Measurements from ENCODE around the gene H2BW2. TPM values are rescaled to one million over a fixed set of nuclear protein-coding genes. Genes with fewer than 3 reads are reported as not detected.
"Not testable (repeated sequence)": the region's sequence is repeated elsewhere in the genome, so short reads cannot be mapped to it uniquely, and the experiment has no call there.

Gene H2BW2
- total and polyA plus RNA-seq, 8 donors: 1.1 to 2.0 (median 1.4) TPM; not detected in 2

DNA sequence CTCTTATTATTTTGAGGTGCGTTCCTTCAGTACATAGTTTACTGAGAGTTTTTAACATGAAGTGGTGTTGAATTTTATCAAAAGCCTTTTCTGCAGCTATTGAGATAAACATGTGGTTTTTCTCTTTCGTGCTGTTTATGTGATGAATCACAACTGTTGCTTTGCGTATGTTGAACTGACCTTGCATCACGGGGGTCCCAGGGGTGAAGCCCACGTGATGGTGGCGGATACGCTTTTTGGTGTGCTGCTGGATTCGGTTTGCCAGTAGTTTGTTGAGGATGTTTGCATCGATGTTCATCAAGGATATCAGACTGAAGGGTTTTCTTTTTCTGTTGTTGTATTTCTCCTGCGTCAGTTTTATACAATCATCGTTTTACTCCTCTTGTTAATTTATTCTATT, 21.6 kb upstream of the H2BW2 start:
- H3K36me3 ChIP-seq: no peaks in the 10 kb centered on the region
- intact Hi-C loops (cut with DNase I): no loop called here
- TF ChIP-seq CTCF (IDR thresholded peaks at IDR 0.05): no peak
- ATAC-seq: no peak
- H3K27ac ChIP-seq: no peak overlapping the region
- H3K27me3 ChIP-seq: no peaks in the 10 kb centered on the region
- no peak overlapping the region for H3K4me3 ChIP-seq
- no peaks in the 10 kb centered on the region for H3K9me3 ChIP-seq
- no peaks in the 10 kb centered on the region for H3K4me1 ChIP-seq
- DNase-seq: no peak

DNA sequence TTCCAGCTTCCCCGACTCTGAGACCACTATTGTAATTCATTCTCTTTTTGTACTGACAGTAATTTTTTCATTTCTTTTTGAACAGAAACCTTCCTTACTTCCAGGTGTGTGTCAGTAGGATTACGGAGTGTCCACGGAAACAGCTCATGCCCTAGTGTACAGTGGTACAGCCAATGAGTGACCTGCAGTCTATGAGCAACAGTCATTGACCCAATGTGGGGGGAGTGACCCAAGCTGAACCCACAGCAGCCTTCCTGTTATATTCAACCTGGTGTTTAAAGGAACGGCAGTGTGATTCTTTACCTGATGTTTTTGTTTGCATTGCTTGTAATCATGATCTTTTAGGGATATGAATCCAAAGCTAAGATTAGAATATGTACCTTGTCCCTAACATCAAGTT, 1.2 kb downstream of the H2BW2 start:
- Histone ChIP-seq H3K27me3 (no peaks in the 10 kb centered on the region), H3K4me3 (no peak overlapping the region), H3K4me1 (no peaks in the 10 kb centered on the region), H3K36me3 (no peaks in the 10 kb centered on the region), H3K27ac (no peak overlapping the region), H3K9me3 (no peaks in the 10 kb centered on the region)
- TF ChIP-seq CTCF (IDR thresholded peaks at IDR 0.05): no peak
- ATAC-seq (no peak), DNase-seq (no peak)
- intact Hi-C loops (cut with DNase I): no loop called here

DNA sequence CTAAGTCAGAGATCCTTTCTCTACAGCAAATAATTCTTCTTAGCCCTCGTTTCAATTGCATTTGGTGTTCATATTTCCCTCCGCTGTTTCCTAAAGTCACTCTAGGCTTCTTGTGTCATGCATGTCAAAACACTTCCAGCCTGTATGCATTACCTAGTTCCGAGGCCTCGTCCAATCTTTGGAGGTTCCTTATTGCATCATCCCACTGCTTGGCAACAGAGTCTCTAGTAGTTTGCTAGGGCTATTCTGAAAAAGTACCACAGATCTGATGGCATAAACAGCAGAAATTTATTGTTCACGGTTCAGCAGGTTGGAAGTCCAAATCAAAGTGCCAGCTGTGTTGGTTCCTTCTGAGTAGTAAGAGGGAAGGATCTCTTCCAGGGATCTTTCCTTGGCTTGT, 5.9 kb downstream of the H2BW2 start:
- ATAC-seq: no peak
- no peak for TF ChIP-seq CTCF (IDR thresholded peaks at IDR 0.05)
- Histone ChIP-seq H3K27me3 (no peaks in the 10 kb centered on the region), H3K27ac (no peak overlapping the region), H3K9me3 (no peaks in the 10 kb centered on the region), H3K36me3 (no peaks in the 10 kb centered on the region), H3K4me3 (no peak overlapping the region), H3K4me1 (no peaks in the 10 kb centered on the region)
- intact Hi-C loops (cut with DNase I): no loop called here
- DNase-seq: no peak

- ATAC-seq (no peak), DNase-seq (no peak)
- Histone ChIP-seq H3K27ac (no peak overlapping the region), H3K27me3 (no peaks in the 10 kb centered on the region), H3K9me3 (no peaks in the 10 kb centered on the region), H3K4me3 (no peak overlapping the region), H3K36me3 (no peaks in the 10 kb centered on the region), H3K4me1 (no peaks in the 10 kb centered on the region)
- intact Hi-C loops (cut with DNase I): no loop called here
- no peak for TF ChIP-seq CTCF (IDR thresholded peaks at IDR 0.05)
Measured at GRCh38 chrX:104047171-104047570, 7.4 kb downstream of the H2BW2 start.

GRCh38 chrX:104054956-104055355, 15.2 kb downstream of the H2BW2 start:
- H3K27me3 ChIP-seq; H3K27ac ChIP-seq; H3K36me3 ChIP-seq; H3K4me1 ChIP-seq; intact Hi-C loops (cut with DNase I); DNase-seq; H3K4me3 ChIP-seq; H3K9me3 ChIP-seq: not testable (repeated sequence)
- peak; percentile 51 for ATAC-seq

GRCh38 chrX:104062636-104063035, 22.9 kb downstream of the H2BW2 start:
- H3K27me3 ChIP-seq; intact Hi-C loops (cut with DNase I); H3K9me3 ChIP-seq; ATAC-seq; DNase-seq; H3K4me1 ChIP-seq; H3K4me3 ChIP-seq; H3K36me3 ChIP-seq; H3K27ac ChIP-seq: not testable (repeated sequence)

- DNase-seq; intact Hi-C loops (cut with DNase I): not testable (repeated sequence)
- ATAC-seq: peak; percentile 98
Measured at GRCh38 chrX:104075778-104076445, 36.2 kb downstream of the H2BW2 start, which contains the start of gene TMSB15C. TSS of gene TMSB15C (minus strand) at chrX:104076236.

GRCh38 chrX:104077854-104078253, 38.1 kb downstream of the H2BW2 start:
- ATAC-seq; H3K27me3 ChIP-seq; H3K9me3 ChIP-seq; H3K4me1 ChIP-seq; H3K36me3 ChIP-seq; H3K4me3 ChIP-seq; H3K27ac ChIP-seq; DNase-seq; intact Hi-C loops (cut with DNase I): not testable (repeated sequence)

More at GRCh38 chrX:104075778-104076445, 36.2 kb downstream of the H2BW2 start, which contains the start of gene TMSB15C:
- not testable (repeated sequence) for H3K27ac ChIP-seq, H3K36me3 ChIP-seq, H3K4me1 ChIP-seq, H3K9me3 ChIP-seq, H3K4me3 ChIP-seq, H3K27me3 ChIP-seq
